Effector memory CD8-positive, alpha-beta T cell (primary cell): Measurements from ENCODE around the gene ECHDC3.

Source experiments
- ATAC-seq: fragments of 150-1000 bp; cut with Tn5 transposase; replicated peaks from 2 replicates; pipeline ENCODE4 v1.10.0; 2021; ENCODE audit warnings: mild to moderate bottlenecking, moderate library complexity
- DNase-seq, 3 experiments: peaks; one replicate each; pipeline ENCODE4 v3.0.0; 2021
- H3K27ac Mint-ChIP-seq, 2 donors: one replicate each; pipeline ENCODE4 v1.8.0; 2022; ENCODE audit warnings: mild to moderate bottlenecking in 2 of 2, mixed read lengths in 2 of 2, moderate library complexity in 2 of 2
- H3K27me3 Mint-ChIP-seq, 2 donors: one replicate each; pipeline ENCODE4 v1.8.0; 2022; ENCODE audit warnings: mixed read lengths in 2 of 2
- H3K36me3 Mint-ChIP-seq: one replicate; pipeline ENCODE4 v1.8.0; 2022; ENCODE audit warnings: mild to moderate bottlenecking, moderate library complexity, mixed read lengths; ENCODE audit not compliant: insufficient read depth
- H3K4me1 Mint-ChIP-seq, 2 donors: one replicate each; pipeline ENCODE4 v1.8.0; 2022; ENCODE audit warnings: low read depth in 2 of 2, mixed read lengths in 2 of 2
- H3K4me3 Mint-ChIP-seq, 2 donors: one replicate each; pipeline ENCODE4 v1.8.0; 2022; ENCODE audit warnings: mild to moderate bottlenecking in 2 of 2, mixed read lengths in 2 of 2, moderate library complexity in 2 of 2
- H3K9me3 Mint-ChIP-seq, 2 donors: one replicate each; pipeline ENCODE4 v1.8.0; 2022; ENCODE audit warnings: mixed read lengths in 2 of 2

ECHDC3 gene

DNA sequence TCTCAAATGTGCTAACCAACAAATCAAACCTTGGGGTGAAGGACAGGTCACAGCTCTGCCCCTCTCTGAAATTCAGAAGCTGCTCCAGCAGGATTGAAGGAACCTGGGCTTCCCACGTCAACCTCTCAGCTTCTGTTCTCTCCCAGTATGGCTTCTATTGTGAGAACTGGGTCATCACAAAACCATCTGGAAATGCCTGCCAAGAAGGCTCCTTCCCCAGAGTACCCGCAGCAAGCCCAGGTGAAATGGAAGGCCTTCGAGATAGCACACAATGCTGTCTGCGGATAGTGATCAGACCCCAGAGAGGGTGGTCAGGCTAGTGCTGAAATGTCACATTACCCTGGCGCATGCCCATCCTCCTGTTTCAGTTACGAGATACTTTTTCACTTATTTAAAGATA lies 64.5 kb downstream of the ECHDC3 start:
- Mint-ChIP-seq H3K36me3 (no peaks in the 10 kb centered on the region), H3K27ac (no peak overlapping the region), H3K27me3 (peaks cover 40 to 70% of the 10 kb centered on the region in 2 donors), H3K4me3 (no peak overlapping the region), H3K9me3 (no peaks in the 10 kb centered on the region), H3K4me1 (no peaks in the 10 kb centered on the region)
- ATAC-seq = no peak
- DNase-seq = no peak

DNA sequence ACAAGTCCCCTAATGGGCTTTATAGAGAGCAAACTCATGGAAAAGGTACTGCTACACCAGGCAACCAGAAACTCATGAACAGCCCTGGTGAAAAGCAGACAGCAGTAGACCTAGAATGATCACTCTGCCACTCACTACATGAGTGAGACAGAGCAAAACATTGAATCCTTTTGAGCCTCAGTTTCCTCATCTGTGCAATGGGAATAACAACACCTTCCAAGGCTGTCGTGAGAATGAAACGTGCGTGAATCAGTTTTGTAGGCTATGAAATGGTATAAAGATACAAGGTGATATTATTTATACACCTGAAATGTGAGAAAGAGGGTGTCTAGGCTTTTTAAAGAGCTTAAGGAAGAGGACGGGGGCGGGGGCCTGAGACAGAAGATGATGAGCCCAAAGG lies 66.6 kb downstream of the ECHDC3 start:
- Mint-ChIP-seq H3K4me1 (no peaks in the 10 kb centered on the region), H3K27me3 (peaks cover 40 to 66% of the 10 kb centered on the region in 2 donors), H3K27ac (no peak overlapping the region), H3K4me3 (no peak overlapping the region), H3K9me3 (no peaks in the 10 kb centered on the region), H3K36me3 (no peaks in the 10 kb centered on the region)
- DNase-seq = no peak
- no peak for ATAC-seq

DNA sequence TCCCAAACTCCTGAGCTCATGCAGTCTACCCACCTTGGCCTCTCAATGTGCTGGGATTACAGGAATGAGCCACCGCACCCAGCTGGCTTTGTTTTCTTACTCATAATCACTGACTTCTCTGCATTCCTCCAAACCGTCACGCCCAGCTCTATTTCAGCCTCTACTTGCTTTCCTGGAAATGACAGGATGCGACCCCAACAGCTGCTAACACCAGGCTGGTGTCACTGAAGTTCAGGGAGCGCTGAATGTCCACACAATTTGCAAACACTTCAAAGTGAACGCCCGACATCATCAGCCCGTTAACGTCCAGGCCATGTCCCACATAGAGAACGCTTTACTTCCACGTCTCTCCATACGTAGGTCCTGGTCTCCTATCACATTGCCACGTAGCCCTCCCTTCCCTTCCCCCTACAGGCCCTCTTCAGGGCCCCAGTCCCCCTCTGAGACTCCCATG lies 68.2 kb downstream of the ECHDC3 start:
- Mint-ChIP-seq H3K36me3 (no peaks in the 10 kb centered on the region), H3K4me3 (no peak overlapping the region), H3K4me1 (no peaks in the 10 kb centered on the region), H3K9me3 (no peaks in the 10 kb centered on the region), H3K27ac (no peak overlapping the region), H3K27me3 (peaks cover 36 to 59% of the 10 kb centered on the region in 2 donors)
- DNase-seq (no peak), ATAC-seq (no peak)

DNA sequence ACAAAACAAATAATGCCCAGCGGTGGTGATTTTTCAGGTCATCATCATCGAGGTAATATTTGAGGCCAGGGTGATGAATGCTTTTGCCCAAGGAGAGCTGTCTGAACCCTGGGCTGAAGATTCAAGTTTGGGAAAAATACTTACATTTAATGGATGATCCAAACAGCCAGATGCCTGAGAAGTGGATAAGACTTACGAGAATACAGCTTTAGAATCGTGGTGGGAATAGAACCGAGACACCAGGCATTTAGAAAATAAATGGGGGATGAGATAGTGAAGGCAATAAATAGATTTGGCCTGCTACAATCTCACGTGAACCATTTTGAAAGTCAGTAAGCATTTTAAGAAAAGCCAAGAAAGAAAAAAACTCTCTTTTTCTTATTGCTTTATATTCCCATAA lies 68.8 kb downstream of the ECHDC3 start:
- DNase-seq (no peak), ATAC-seq (no peak)
- no peak overlapping the region for H3K27ac Mint-ChIP-seq
- H3K4me1 Mint-ChIP-seq = no peaks in the 10 kb centered on the region
- no peaks in the 10 kb centered on the region for H3K9me3 Mint-ChIP-seq
- no peaks in the 10 kb centered on the region for H3K36me3 Mint-ChIP-seq
- H3K27me3 Mint-ChIP-seq = peaks cover 29 to 52% of the 10 kb centered on the region in 2 donors
- no peak overlapping the region for H3K4me3 Mint-ChIP-seq

DNA sequence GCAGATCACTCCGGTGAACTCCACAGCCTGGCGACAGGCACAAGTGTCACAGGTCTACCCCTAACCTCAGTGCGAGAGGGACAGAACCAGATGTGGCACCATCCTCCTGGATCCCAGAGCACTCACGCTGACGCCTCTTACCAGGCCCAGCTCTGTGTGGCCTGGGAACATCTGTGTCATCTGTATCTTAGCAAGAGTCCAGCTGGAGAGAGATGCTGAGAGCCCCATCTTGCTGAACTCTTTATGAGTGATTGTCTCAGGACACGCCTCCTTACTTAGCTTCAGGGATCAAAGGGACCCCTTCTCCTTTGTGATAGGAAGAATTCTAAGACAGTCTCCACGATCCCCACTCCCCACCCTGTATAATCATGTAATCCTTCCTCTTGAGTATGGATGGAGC lies 71.0 kb downstream of the ECHDC3 start:
- no peak overlapping the region for H3K4me3 Mint-ChIP-seq
- DNase-seq (no peak), ATAC-seq (no peak)
- peaks cover 15 to 30% of the 10 kb centered on the region in 2 donors for H3K27me3 Mint-ChIP-seq
- H3K4me1 Mint-ChIP-seq = no peaks in the 10 kb centered on the region
- H3K36me3 Mint-ChIP-seq = no peaks in the 10 kb centered on the region
- no peaks in the 10 kb centered on the region for H3K9me3 Mint-ChIP-seq
- no peak overlapping the region for H3K27ac Mint-ChIP-seq
